HepG2 (cell line): Measurements from ENCODE around the gene MIEF2. TPM values are rescaled to one million over a fixed set of nuclear protein-coding genes. Genes with fewer than 3 reads are reported as not detected.

Experiments used
- DPF2 ChIP-seq: sonication (generic); formaldehyde crosslinking; IDR thresholded peaks from 2 replicates; pipeline ENCODE4 v1.4.0; 2020; ENCODE audit warnings: mild to moderate bottlenecking, low read depth, missing genetic modification reagents, borderline replicate concordance
- ETV5 ChIP-seq: IDR thresholded peaks from 2 replicates; pipeline ENCODE4 v1.6.1; 2018; ENCODE audit warnings: missing biosample characterization, missing genetic modification reagents, inconsistent platforms, borderline replicate concordance
- NFYC ChIP-seq: IDR thresholded peaks from 2 replicates; pipeline ENCODE4 v1.6.1; 2016; ENCODE audit warnings: missing genetic modification reagents, missing compliant biosample characterization
- NR3C1 ChIP-seq: sonication (generic); formaldehyde crosslinking; IDR thresholded peaks from 2 replicates; pipeline ENCODE4 v1.4.0; 2020; ENCODE audit warnings: missing genetic modification reagents
- RFX3 ChIP-seq: IDR thresholded peaks from 2 replicates; pipeline ENCODE4 v1.6.1; 2016; ENCODE audit warnings: missing biosample characterization, missing genetic modification reagents
- SMYD3 ChIP-seq: sonication (generic); formaldehyde crosslinking; IDR thresholded peaks from 2 replicates; pipeline ENCODE4 v1.8.1; 2023; ENCODE audit warnings: mild to moderate bottlenecking, missing genetic modification reagents
- SOX13 ChIP-seq, 3 experiments: fragments of 450-650 bp in 1 of 3; sonication (generic) in 1 of 3; formaldehyde crosslinking in 1 of 3; IDR thresholded peaks in 2 of 3; conservative IDR thresholded peaks in 1 of 3; 2 replicates each; pipeline versions ENCODE4 v1.5.0 to v1.6.1; 2016 to 2020; ENCODE audit warnings: antibody characterized with exemption in 1 of 3, mild to moderate bottlenecking in 1 of 3, missing compliant biosample characterization in 1 of 3, missing genetic modification reagents in 1 of 3, moderate library complexity in 1 of 3
- TAF15 ChIP-seq: fragments of 200-400 bp; formaldehyde crosslinking; IDR thresholded peaks from one replicate; pipeline ENCODE4 v1.6.1; 2018; ENCODE audit warnings: mild to moderate bottlenecking, low read depth, low read length; ENCODE audit not compliant: poor library complexity, severe bottlenecking
- TGIF2 ChIP-seq: IDR thresholded peaks from 2 replicates; pipeline ENCODE4 v1.6.1; 2016; ENCODE audit warnings: control low read depth, missing compliant biosample characterization
- ZBTB8A ChIP-seq: sonication (generic); formaldehyde crosslinking; IDR thresholded peaks from 2 replicates; pipeline ENCODE4 v1.4.0; 2020; ENCODE audit warnings: mild to moderate bottlenecking, low read depth, missing genetic modification reagents, borderline replicate concordance
- ZC3H4 ChIP-seq: sonication (generic); formaldehyde crosslinking; IDR thresholded peaks from 2 replicates; pipeline ENCODE4 v1.4.0; 2020; ENCODE audit warnings: missing genetic modification reagents, borderline replicate concordance
- ZFP37 ChIP-seq: sonication (generic); formaldehyde crosslinking; IDR thresholded peaks from 2 replicates; pipeline ENCODE4 v1.4.0; 2020; ENCODE audit warnings: missing genetic modification reagents, borderline replicate concordance
- ZFP90 ChIP-seq: sonication (generic); formaldehyde crosslinking; IDR thresholded peaks from 2 replicates; pipeline ENCODE4 v1.8.0; 2022; ENCODE audit warnings: missing genetic modification reagents, mild to moderate bottlenecking, inconsistent platforms, borderline replicate concordance
- ZNF577 ChIP-seq: sonication (generic); formaldehyde crosslinking; IDR thresholded peaks from 2 replicates; pipeline ENCODE4 v1.4.0; 2020; ENCODE audit warnings: mild to moderate bottlenecking, low read depth, missing genetic modification reagents, borderline replicate concordance
- polyA plus RNA-seq, 8 experiments: library from polyadenylated mRNA; depleted of rRNA in 3 of 8; stranded (reverse) in 7 of 8; unstranded in 1 of 8; fragments of >200 nt; fragmentation: Illumina TruSeq in 4 of 8; extraction: Trizol in 4 of 8; gene quantifications; 2 replicates each; pipeline versions ENCODE4 v1.2.1 to v1.2.3, GENCODE V29; 2011 to 2016; ENCODE audit warnings: low read depth in 4 of 8, missing spikeins in 1 of 8, mixed read lengths in 1 of 8; ENCODE audit not compliant: insufficient read depth in 1 of 8
- total RNA-seq, 5 experiments: library from RNA; depleted of rRNA; stranded (reverse); fragments of >200 nt; fragmentation: Illumina TruSeq; extraction: Trizol; gene quantifications; 2 replicates each; pipeline ENCODE4 v1.2.3, GENCODE V29; 2016; ENCODE audit warnings: low read depth in 1 of 5
- TF ChIP-seq, protein P1 (sequence below): sonication (generic); formaldehyde crosslinking; IDR thresholded peaks from 2 replicates; pipeline ENCODE4 v1.4.0; 2020; ENCODE audit warnings: missing genetic modification reagents, borderline replicate concordance
- TF ChIP-seq, protein P2 (sequence below): sonication (generic); formaldehyde crosslinking; IDR thresholded peaks from 2 replicates; pipeline ENCODE4 v1.8.0; 2022; ENCODE audit warnings: mild to moderate bottlenecking, missing genetic modification reagents, moderate library complexity
- TF ChIP-seq, protein P3 (sequence below): sonication (generic); formaldehyde crosslinking; IDR thresholded peaks from 2 replicates; pipeline ENCODE4 v1.4.0; 2020; ENCODE audit warnings: mild to moderate bottlenecking, missing genetic modification reagents

The MIEF2 gene
- total and polyA plus RNA-seq, 2 of the 13 experiments (the other 11 are each of a cell fraction or from before 2014, with no cell fraction given): 6.0 to 8.0 TPM

DNA sequence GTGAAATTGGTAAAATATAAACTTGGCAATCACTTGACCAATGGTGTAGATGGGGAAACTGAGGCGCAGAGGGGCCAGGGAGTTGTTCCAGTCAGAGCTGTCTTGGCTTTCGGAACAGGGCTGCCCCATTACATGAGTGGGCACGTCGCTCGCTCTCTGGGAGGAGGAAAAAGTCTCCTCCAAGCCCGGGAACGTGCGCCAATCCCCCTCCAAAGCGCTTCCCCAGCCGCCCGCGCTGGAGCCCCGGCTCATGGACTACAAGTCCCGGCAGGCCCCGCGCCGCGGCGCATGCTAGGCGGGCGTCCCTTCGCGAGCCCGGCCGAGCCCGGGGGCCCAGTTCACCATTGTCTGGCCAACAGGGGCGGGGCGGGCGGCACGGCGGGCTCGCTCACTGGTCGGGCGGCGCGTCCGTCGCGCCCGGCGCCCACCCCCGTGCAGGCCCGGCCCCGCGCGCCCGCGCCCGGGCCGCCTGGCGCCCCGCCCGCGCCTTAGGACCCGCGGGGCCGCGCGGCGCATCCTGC is 35.3 kb upstream of the MIEF2 start, which contains the start of gene LLGL1 (continued):
- TF ChIP-seq, protein P1, sequence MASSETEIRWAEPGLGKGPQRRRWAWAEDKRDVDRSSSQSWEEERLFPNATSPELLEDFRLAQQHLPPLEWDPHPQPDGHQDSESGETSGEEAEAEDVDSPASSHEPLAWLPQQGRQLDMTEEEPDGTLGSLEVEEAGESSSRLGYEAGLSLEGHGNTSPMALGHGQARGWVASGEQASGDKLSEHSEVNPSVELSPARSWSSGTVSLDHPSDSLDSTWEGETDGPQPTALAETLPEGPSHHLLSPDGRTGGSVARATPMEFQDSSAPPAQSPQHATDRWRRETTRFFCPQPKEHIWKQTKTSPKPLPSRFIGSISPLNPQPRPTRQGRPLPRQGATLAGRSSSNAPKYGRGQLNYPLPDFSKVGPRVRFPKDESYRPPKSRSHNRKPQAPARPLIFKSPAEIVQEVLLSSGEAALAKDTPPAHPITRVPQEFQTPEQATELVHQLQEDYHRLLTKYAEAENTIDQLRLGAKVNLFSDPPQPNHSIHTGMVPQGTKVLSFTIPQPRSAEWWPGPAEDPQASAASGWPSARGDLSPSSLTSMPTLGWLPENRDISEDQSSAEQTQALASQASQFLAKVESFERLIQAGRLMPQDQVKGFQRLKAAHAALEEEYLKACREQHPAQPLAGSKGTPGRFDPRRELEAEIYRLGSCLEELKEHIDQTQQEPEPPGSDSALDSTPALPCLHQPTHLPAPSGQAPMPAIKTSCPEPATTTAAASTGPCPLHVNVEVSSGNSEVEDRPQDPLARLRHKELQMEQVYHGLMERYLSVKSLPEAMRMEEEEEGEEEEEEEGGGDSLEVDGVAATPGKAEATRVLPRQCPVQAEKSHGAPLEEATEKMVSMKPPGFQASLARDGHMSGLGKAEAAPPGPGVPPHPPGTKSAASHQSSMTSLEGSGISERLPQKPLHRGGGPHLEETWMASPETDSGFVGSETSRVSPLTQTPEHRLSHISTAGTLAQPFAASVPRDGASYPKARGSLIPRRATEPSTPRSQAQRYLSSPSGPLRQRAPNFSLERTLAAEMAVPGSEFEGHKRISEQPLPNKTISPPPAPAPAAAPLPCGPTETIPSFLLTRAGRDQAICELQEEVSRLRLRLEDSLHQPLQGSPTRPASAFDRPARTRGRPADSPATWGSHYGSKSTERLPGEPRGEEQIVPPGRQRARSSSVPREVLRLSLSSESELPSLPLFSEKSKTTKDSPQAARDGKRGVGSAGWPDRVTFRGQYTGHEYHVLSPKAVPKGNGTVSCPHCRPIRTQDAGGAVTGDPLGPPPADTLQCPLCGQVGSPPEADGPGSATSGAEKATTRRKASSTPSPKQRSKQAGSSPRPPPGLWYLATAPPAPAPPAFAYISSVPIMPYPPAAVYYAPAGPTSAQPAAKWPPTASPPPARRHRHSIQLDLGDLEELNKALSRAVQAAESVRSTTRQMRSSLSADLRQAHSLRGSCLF (CRISPR knock-in tag): no peak
- TF ChIP-seq NFYC: peak; percentile 75
- no peak for TF ChIP-seq TGIF2 (CRISPR knock-in tag)
- no peak for TF ChIP-seq ZNF577 (CRISPR knock-in tag)
- no peak for TF ChIP-seq SOX13 (IDR thresholded peaks at IDR 0.05)
- peak in 1 of 2 experiments; percentile 68; a peak in 2 of 4 replicates for TF ChIP-seq SOX13 (CRISPR knock-in tag; conservative IDR thresholded peaks at IDR 0.05 in 1 of 2, IDR thresholded peaks at IDR 0.05 in 1 of 2)
- no peak for TF ChIP-seq DPF2 (CRISPR knock-in tag)
- no peak for TF ChIP-seq ZFP37
- no peak for TF ChIP-seq NR3C1 (CRISPR knock-in tag)
- TF ChIP-seq ETV5 (CRISPR knock-in tag): no peak
- TF ChIP-seq, protein P2, sequence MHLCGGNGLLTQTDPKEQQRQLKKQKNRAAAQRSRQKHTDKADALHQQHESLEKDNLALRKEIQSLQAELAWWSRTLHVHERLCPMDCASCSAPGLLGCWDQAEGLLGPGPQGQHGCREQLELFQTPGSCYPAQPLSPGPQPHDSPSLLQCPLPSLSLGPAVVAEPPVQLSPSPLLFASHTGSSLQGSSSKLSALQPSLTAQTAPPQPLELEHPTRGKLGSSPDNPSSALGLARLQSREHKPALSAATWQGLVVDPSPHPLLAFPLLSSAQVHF (CRISPR knock-in tag): no peak
- TF ChIP-seq, protein P3, sequence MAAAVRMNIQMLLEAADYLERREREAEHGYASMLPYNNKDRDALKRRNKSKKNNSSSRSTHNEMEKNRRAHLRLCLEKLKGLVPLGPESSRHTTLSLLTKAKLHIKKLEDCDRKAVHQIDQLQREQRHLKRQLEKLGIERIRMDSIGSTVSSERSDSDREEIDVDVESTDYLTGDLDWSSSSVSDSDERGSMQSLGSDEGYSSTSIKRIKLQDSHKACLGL (CRISPR knock-in tag): no peak; the same call in 1 of the 2 replicates
- no peak for TF ChIP-seq ZFP90 (CRISPR knock-in tag)
- TF ChIP-seq TAF15: no peak
- no peak for TF ChIP-seq RFX3 (CRISPR knock-in tag)
- TF ChIP-seq ZBTB8A (CRISPR knock-in tag): no peak
- no peak for TF ChIP-seq SMYD3 (CRISPR knock-in tag)
- TF ChIP-seq ZC3H4 (CRISPR knock-in tag): no peak
